CD14-positive monocyte (primary cell): ENCODE data around the gene PAK4. TPM values are rescaled to one million over a fixed set of nuclear protein-coding genes. Genes with fewer than 3 reads are reported as not detected.

ENCODE experiments used
- DNase-seq, 3 donors: peaks; one replicate each; pipeline ENCODE4 v3.0.0-alpha.2; 2011 to 2022
- H2AFZ ChIP-seq: 2 replicates; pipeline ENCODE4 v1.6.0; 2012; ENCODE audit warnings: mild to moderate bottlenecking, low read depth, low read length, inconsistent platforms; ENCODE audit not compliant: insufficient read depth, poor library complexity, severe bottlenecking
- H3K27ac ChIP-seq, 2 donors: 1 replicate in 1 of 2; 2 replicates in 1 of 2; pipeline ENCODE4 v1.5.1; 2012 to 2013; ENCODE audit warnings: low read length in 2 of 2, control low read depth in 1 of 2, inconsistent platforms in 1 of 2, low read depth in 1 of 2, mild to moderate bottlenecking in 1 of 2
- H3K27me3 ChIP-seq, 2 donors: one replicate each; pipeline versions ENCODE4 v1.6.0 to v1.6.1; 2011 to 2013; ENCODE audit warnings: low read length in 2 of 2; ENCODE audit not compliant: control insufficient read depth in 2 of 2, insufficient read depth in 2 of 2
- H3K36me3 ChIP-seq, 2 donors: replicated peaks in 1 of 2; 1 replicate in 1 of 2; 2 replicates in 1 of 2; pipeline versions ENCODE4 v1.5.1 to v1.6.1; 2012 to 2013; ENCODE audit warnings: low read length in 2 of 2, control low read depth in 1 of 2, inconsistent platforms in 1 of 2, mild to moderate bottlenecking in 1 of 2; ENCODE audit not compliant: insufficient read depth in 2 of 2, control insufficient read depth in 1 of 2
- H3K4me1 ChIP-seq, 2 donors: 1 replicate in 1 of 2; 2 replicates in 1 of 2; pipeline versions ENCODE4 v1.5.1 to v1.6.1; 2012 to 2013; ENCODE audit warnings: low read length in 2 of 2, control low read depth in 1 of 2, inconsistent platforms in 1 of 2, mild to moderate bottlenecking in 1 of 2, moderate library complexity in 1 of 2; ENCODE audit not compliant: insufficient read depth in 2 of 2, control insufficient read depth in 1 of 2
- H3K4me2 ChIP-seq: replicated peaks from 2 replicates; pipeline ENCODE3; 2012; ENCODE audit warnings: low read length, moderate library complexity, mild to moderate bottlenecking; ENCODE audit not compliant: poor library complexity, severe bottlenecking; ENCODE audit errors: extremely low read depth
- H3K4me3 ChIP-seq, 3 experiments: fragments of 200-600 bp in 1 of 3; sonication (generic) in 1 of 3; replicated peaks in 1 of 3; 1 replicate in 2 of 3; 2 replicates in 1 of 3; pipeline ENCODE4 v1.5.1; 2011 to 2013; ENCODE audit warnings: low read length in 3 of 3, mild to moderate bottlenecking in 3 of 3, control low read depth in 2 of 3, low read depth in 2 of 3, inconsistent platforms in 1 of 3, moderate library complexity in 1 of 3
- H3K79me2 ChIP-seq: 2 replicates; pipeline ENCODE4 v1.6.0; 2012; ENCODE audit warnings: mild to moderate bottlenecking, control low read depth, inconsistent platforms, low read length, moderate library complexity; ENCODE audit not compliant: insufficient read depth
- H3K9ac ChIP-seq: 2 replicates; pipeline ENCODE4 v1.6.0; 2017; ENCODE audit warnings: low read length, mild to moderate bottlenecking; ENCODE audit not compliant: insufficient read depth, poor library complexity, severe bottlenecking
- H3K9me3 ChIP-seq, 2 donors: replicated peaks in 1 of 2; 1 replicate in 1 of 2; 2 replicates in 1 of 2; pipeline versions ENCODE4 v1.5.1 to v1.6.1; 2012 to 2013; ENCODE audit warnings: low read length in 2 of 2, control low read depth in 1 of 2; ENCODE audit not compliant: control insufficient read depth in 1 of 2, insufficient read depth in 1 of 2
- H4K20me1 ChIP-seq: 2 replicates; pipeline ENCODE4 v1.6.0; 2012; ENCODE audit warnings: mild to moderate bottlenecking, low read length, control low read depth, moderate library complexity; ENCODE audit not compliant: insufficient read depth
- H3K27ac Mint-ChIP-seq, 7 donors: one replicate each; pipeline ENCODE4 v1.8.0; 2020; ENCODE audit warnings: mild to moderate bottlenecking in 7 of 7, mixed read lengths in 7 of 7, moderate library complexity in 6 of 7, inconsistent platforms in 2 of 7
- H3K27me3 Mint-ChIP-seq, 3 donors: one replicate each; pipeline ENCODE4 v1.8.0; 2021 to 2022; ENCODE audit warnings: low read depth in 3 of 3, mild to moderate bottlenecking in 3 of 3, mixed read lengths in 3 of 3, moderate library complexity in 3 of 3, inconsistent platforms in 1 of 3
- H3K36me3 Mint-ChIP-seq, 2 donors: one replicate each; pipeline ENCODE4 v1.8.0; 2020; ENCODE audit warnings: mixed read lengths in 2 of 2, inconsistent platforms in 1 of 2, mild to moderate bottlenecking in 1 of 2
- H3K4me1 Mint-ChIP-seq: one replicate; pipeline ENCODE4 v1.8.0; 2020; ENCODE audit warnings: mild to moderate bottlenecking, mixed read lengths
- H3K4me3 Mint-ChIP-seq, 2 donors: one replicate each; pipeline ENCODE4 v1.8.0; 2020; ENCODE audit warnings: mild to moderate bottlenecking in 2 of 2, mixed read lengths in 2 of 2, moderate library complexity in 1 of 2
- H3K9me3 Mint-ChIP-seq, 7 donors: one replicate each; pipeline ENCODE4 v1.8.0; 2020 to 2022; ENCODE audit warnings: mixed read lengths in 7 of 7, mild to moderate bottlenecking in 6 of 7, moderate library complexity in 6 of 7, inconsistent platforms in 2 of 7
- WGBS: methylation state at CpG from one replicate; pipeline ENCODE4 v1.1.5; 2013; ENCODE audit warnings: missing lambda C conversion rate; ENCODE audit not compliant: insufficient coverage; 5-methylcytosine and 5-hydroxymethylcytosine counted together
- intact Hi-C, 2 donors: fragments of 100-400 bp; cut with micrococcal nuclease; formaldehyde crosslinking; loops; one replicate each; pipeline versions ENCODE4 v1.15.0 to v1.15.1; 2023
- polyA plus RNA-seq, 3 donors: library from polyadenylated mRNA; depleted of rRNA in 1 of 3; unstranded in 2 of 3; stranded (reverse) in 1 of 3; fragments of 300-500 nt in 2 of 3; fragments of >200 nt in 1 of 3; fragmentation: Illumina TruSeq in 2 of 3; gene quantifications; 1 replicate in 2 of 3; 2 replicates in 1 of 3; pipeline ENCODE4 v1.2.3, GENCODE V29; 2012 to 2021
- TF ChIP-seq, protein P1 (sequence below): fragments of 200-600 bp; IDR thresholded peaks from one replicate; pipeline ENCODE4 v1.8.0; 2022; ENCODE audit warnings: antibody characterized with exemption, mild to moderate bottlenecking

PAK4 gene
- polyA plus RNA-seq, 3 donors: 1.3 to 11.3 (median 1.5) TPM

GRCh38 chr19:39098365-39099269 is 27.0 kb upstream of the PAK4 start:
- Histone ChIP-seq H3K27ac (no peak overlapping the region), H3K4me2 (no peak overlapping the region), H3K9me3 (peaks cover 0 to 4% of the 10 kb centered on the region in 2 donors), H3K36me3 (no peaks in the 10 kb centered on the region), H3K4me3 (no peak overlapping the region), H3K4me1 (peaks cover 4 to 5% of the 10 kb centered on the region in 2 donors), H4K20me1 (no peaks in the 10 kb centered on the region), H3K9ac (no peak overlapping the region), H3K79me2 (no peaks in the 10 kb centered on the region), H3K27me3 (peaks cover 0 to 9% of the 10 kb centered on the region in 2 donors), H2AFZ (no peak overlapping the region)
- Mint-ChIP-seq H3K36me3 (no peaks in the 10 kb centered on the region), H3K9me3 (peaks cover 5 to 18% (median 15%) of the 10 kb centered on the region in 7 donors), H3K4me1 (peaks cover 5% of the 10 kb centered on the region), H3K4me3 (peak overlapping the region in 1 of 2 donors; percentile 73), H3K27ac (no peak overlapping the region), H3K27me3 (peaks cover 20 to 29% (median 23%) of the 10 kb centered on the region in 3 donors)
- DNase-seq: no peak
- TF ChIP-seq, protein P1, sequence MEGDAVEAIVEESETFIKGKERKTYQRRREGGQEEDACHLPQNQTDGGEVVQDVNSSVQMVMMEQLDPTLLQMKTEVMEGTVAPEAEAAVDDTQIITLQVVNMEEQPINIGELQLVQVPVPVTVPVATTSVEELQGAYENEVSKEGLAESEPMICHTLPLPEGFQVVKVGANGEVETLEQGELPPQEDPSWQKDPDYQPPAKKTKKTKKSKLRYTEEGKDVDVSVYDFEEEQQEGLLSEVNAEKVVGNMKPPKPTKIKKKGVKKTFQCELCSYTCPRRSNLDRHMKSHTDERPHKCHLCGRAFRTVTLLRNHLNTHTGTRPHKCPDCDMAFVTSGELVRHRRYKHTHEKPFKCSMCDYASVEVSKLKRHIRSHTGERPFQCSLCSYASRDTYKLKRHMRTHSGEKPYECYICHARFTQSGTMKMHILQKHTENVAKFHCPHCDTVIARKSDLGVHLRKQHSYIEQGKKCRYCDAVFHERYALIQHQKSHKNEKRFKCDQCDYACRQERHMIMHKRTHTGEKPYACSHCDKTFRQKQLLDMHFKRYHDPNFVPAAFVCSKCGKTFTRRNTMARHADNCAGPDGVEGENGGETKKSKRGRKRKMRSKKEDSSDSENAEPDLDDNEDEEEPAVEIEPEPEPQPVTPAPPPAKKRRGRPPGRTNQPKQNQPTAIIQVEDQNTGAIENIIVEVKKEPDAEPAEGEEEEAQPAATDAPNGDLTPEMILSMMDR: no peak
- 24% methylated on average over 27 of the region's 53 CpGs for WGBS
- intact Hi-C loops: no loop called here

- DNase-seq: no peak
- Mint-ChIP-seq H3K27ac (no peak overlapping the region), H3K36me3 (no peaks in the 10 kb centered on the region), H3K4me1 (no peaks in the 10 kb centered on the region), H3K4me3 (peak overlapping the region in 1 of 2 donors; percentile 40), H3K27me3 (peaks cover 20 to 28% (median 23%) of the 10 kb centered on the region in 3 donors), H3K9me3 (peaks cover 5 to 18% (median 13%) of the 10 kb centered on the region in 7 donors)
- Histone ChIP-seq H3K9me3 (peaks cover 0 to 4% of the 10 kb centered on the region in 2 donors), H3K4me3 (no peak overlapping the region), H3K4me2 (no peak overlapping the region), H3K9ac (no peak overlapping the region), H4K20me1 (no peaks in the 10 kb centered on the region), H3K27ac (no peak overlapping the region), H3K36me3 (no peaks in the 10 kb centered on the region), H3K4me1 (no peaks in the 10 kb centered on the region), H2AFZ (no peak overlapping the region), H3K79me2 (no peaks in the 10 kb centered on the region), H3K27me3 (peaks cover 0 to 9% of the 10 kb centered on the region in 2 donors)
- intact Hi-C loops: no loop called here
- TF ChIP-seq, protein P1: no peak
- 60% methylated on average over 8 of the region's 9 CpGs for WGBS
These were observed 26.2 kb upstream of the PAK4 start for GRCh38 chr19:39099341-39099740.
